HG03565 (cell line): Measurements from ENCODE around the gene SPRED2.
A peak's percentile ranks its signal among the peaks of the same experiment; 100 is the strongest.

Source experiments
- ATAC-seq: cut with Tn5 transposase; IDR thresholded peaks from one replicate; pipeline ENCODE4 v1.9.1; 2021; ENCODE audit warnings: mild to moderate bottlenecking, moderate library complexity; ENCODE audit not compliant: unreplicated experiment

SPRED2 gene

GRCh38 chr2:65443509-65444186, 11.2 kb upstream of the SPRED2 start:
- ATAC-seq, result no peak

- ATAC-seq, result no peak
Measured at GRCh38 chr2:65442420-65443020, 10.1 kb upstream of the SPRED2 start.

DNA sequence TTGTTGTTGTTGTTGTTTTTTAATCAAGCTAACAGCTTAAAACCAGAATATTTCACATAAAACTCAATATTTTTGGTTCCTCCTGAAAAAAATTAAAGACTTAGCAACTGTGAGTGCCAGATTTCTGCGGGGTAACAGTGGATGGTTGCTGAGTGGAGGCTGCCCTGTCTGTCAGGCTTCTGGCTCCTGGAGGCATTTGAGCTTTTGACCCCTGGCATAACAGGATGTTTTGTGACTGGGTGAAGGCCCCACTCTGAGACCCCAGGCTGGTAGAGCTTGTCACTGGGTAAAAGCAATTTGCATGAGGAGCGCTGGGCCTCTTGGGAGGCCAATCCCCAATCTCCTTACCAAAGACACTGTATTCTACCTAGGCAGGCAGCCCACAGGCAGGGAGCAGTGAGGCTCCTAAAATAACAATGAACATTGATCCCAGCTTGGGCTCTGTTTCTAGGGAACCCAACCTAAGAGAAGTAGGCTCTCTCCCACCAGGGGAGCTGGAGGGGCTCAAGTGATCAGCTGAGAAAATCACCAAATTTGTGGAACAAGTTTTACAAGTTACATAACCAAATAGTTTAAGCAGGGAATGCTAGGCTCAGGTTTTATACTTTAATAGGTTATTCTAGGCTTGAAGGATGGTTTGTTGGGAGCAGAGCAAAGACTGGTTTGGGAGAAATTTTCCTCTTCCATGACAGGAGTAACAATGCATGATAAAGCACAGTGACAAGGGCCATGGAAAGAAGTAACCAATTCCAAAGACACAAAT, 5.9 kb upstream of the SPRED2 start:
- no peak for ATAC-seq

- ATAC-seq, result no peak
Measured at GRCh38 chr2:65437392-65438135, 5.2 kb upstream of the SPRED2 start.

DNA sequence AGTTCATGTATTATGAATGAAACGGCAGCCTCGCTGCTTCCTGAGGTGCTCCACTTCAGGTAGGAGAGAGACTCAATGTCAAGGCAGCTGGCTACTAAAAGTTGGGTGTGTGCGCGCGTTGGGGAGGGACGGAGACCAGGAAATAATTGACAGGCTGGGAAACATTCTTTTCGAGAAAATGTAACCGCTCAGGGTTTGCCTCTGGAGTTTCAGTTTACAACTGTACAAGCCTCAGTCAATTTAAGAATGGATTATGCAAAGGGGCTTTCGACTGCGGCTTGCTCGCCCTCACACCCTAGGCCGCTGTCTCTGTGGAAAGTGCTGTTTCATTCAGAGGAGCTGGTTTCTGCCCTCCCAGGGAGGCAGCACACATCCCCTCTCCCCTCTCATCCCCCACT, 4.4 kb upstream of the SPRED2 start:
- peak; percentile 64 for ATAC-seq

DNA sequence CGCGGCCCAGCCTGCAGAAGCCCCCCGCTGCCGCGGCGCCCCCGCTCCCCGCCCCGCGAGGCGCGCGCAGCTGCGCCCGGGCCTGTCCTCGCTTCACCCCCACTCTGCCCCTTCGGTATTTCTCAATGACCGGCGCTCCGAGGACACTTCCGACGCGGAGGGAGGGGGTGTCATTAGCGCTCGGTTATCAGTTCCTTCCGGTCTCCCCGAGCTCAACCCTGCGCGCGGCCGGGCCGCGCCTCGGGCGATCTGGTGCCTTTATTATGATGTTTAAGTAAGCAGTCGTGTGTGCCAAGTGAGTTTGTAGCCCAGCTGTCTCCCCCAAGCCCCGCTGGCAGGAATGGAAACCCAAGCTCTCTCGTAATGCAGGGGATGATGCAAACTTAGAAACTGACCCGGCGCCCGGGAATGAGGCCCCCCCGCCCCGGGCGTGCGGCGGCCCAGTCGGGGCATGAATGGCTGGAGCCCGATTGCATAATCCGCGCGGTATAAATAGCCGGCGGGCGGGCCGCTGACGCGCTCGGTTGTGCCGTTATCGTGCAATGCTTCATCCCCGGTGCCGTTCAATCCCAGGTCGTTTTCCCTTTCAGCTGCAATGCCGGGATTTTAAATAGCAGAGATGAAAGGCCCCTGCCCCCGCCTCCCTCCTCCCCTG, 3.9 kb upstream of the SPRED2 start:
- ATAC-seq, result no peak

DNA sequence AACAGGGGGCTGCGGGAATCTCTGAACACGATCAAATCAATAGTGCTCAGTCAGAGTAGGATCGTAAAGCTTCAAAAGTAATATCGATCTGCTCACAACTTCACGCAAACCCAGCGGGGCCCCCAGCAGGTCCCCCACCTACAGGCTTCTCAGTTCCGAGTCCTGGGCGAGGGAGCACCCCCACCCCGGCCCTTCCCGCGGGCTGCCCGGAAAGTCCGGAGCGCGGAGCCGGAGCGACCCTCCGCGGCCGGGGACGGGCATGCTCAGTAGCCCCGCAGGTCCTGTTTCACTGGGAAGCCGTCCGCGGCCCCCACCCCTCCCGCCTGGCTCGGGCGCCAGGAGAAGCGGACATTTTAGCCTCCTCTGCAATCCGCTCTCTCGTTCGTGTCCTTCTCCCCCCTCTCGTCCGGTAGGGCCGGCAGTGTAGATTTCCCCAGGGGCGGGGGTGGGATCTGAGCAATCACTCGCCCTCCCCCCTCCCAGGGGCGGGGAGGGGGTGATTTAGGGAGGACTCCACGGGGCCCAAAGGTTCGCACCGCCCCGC, 3.3 kb upstream of the SPRED2 start:
- ATAC-seq, result no peak

- no peak for ATAC-seq
Measured at GRCh38 chr2:65434592-65435241, 2.3 kb upstream of the SPRED2 start.

DNA sequence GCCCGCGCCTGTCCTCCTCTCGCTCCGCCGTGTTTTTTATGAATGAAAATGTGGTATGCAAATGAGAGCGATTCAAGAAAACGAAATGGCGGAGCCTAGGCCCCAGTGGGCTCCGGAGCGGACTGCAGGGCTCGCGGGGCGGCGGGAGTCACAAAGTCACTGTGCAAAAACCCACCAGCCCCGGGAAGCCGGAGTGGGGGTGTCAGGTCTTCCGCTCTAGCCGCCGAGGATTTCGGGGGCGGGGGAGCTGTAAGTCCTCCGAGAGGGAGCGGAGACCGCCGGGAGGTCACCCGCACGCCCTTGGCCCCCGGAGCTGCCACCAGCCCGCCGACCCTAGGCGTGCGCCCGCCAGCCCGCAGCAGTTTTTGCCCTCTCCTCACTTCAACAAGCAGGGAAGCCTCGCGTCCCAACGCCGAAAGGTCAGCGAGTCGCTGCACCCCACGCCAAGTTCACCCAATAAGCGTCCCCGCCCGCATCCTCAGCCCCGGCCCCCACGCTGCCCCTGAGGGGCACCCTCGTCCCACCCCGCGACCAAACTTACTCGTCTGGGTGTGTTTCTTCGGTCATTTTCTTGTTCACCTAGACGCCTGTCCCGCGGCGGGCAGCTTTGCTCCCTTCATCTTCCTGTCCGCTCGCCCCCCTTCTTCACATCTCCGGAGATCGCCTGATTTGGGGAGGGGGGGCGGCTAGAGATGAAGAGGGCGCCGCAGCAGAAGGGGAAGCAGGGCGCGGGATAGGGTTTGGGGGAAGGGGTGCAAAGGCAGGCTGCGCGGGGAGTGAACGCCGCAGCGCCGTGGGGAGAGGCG, 775 bp downstream of the SPRED2 start:
- peak; percentile 14 for ATAC-seq

DNA sequence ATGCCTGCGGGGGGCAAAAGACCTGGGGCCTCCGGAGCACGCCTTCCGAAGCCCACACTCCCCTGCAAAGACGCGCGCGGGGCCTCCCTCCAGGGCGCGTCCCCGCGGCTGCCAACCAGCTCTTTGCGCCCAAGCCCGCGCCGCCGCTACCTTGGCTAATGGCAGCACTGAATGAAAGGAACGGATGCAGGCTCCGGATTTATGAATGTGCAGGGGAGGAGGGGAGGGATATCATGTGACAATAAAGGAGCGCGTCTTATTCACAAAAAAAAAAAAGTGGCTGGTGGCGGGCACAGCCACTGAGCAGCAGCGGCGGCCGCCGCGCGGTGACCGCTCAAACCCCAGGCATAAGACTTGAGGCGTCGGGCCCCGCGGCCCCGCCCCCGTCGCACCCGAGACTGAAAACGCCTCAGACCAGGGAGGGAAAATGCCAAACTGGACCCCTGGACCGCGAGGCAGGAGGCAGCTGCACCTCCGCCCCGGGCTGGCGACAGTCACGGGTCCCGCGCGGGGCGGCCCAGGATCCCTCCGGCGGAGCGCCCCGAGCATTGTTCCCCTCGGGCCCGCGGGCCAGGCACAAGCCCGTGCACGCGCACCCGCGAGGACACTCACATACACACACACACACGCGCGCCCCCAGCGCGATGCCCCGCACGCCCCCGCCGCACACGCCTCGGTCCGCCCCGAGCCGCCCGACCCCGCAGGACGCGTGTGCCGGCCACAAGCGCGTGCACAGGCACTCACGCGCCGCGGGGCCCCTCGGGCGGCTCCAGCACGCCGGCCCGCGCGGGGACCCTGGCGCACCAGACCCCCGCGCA, 1.6 kb downstream of the SPRED2 start:
- peak; percentile 23 for ATAC-seq

DNA sequence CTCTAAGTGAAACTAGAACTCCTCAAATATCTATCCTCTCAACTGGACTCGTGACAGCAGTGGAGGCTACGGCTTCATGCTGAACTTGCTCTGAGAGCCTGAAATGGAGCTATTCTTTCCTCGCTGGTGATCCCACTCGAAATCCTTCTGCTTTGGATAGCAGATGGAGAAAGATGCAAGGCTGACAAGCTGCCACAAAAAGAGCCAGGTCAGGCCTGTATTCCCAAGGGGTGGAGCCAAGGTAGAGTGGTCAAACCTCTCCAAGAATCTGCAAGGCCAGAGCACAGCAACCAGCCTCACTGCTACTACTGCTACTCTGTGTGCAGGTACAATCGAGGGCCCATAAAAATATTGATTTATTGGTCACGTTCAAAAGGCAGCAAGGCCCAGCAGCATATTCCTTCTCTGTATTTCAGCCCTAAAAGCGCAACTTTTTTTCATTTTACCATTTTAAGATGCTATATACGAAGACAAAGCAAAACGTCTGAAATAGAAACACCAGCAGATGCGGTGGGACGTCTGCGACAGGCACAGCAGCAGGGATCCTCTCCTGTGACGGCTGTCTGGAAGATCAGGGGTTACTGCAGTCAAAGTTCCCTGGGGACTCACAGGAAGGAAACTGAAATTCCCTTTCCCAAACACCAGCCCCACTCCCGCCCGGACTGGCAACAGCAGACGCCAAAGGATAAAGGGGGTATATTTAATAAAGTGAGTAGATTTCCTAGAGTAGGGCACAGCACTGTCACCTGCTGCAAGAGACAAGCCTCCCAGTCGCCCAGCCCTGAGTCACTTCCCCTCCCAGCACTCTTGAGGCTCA, 2.4 kb downstream of the SPRED2 start:
- peak; percentile 2 for ATAC-seq

GRCh38 chr2:65427532-65427931, 4.9 kb downstream of the SPRED2 start:
- no peak for ATAC-seq

- ATAC-seq, result no peak
Measured at GRCh38 chr2:65425276-65425675, 7.1 kb downstream of the SPRED2 start.

- ATAC-seq, result no peak
Measured at GRCh38 chr2:65424391-65424790, 8.0 kb downstream of the SPRED2 start.

GRCh38 chr2:65421432-65421748, 11.0 kb downstream of the SPRED2 start:
- no peak for ATAC-seq

- peak; percentile 76 for ATAC-seq
Measured at GRCh38 chr2:65420712-65421431, 11.5 kb downstream of the SPRED2 start.

GRCh38 chr2:65417509-65418085, 14.8 kb downstream of the SPRED2 start:
- ATAC-seq, result no peak
